Measurements from ENCODE around the gene CCK.

GRCh38 chr3:42226470-42227425 is 39.2 kb downstream of the CCK start:
- TF ChIP-seq, protein P1, sequence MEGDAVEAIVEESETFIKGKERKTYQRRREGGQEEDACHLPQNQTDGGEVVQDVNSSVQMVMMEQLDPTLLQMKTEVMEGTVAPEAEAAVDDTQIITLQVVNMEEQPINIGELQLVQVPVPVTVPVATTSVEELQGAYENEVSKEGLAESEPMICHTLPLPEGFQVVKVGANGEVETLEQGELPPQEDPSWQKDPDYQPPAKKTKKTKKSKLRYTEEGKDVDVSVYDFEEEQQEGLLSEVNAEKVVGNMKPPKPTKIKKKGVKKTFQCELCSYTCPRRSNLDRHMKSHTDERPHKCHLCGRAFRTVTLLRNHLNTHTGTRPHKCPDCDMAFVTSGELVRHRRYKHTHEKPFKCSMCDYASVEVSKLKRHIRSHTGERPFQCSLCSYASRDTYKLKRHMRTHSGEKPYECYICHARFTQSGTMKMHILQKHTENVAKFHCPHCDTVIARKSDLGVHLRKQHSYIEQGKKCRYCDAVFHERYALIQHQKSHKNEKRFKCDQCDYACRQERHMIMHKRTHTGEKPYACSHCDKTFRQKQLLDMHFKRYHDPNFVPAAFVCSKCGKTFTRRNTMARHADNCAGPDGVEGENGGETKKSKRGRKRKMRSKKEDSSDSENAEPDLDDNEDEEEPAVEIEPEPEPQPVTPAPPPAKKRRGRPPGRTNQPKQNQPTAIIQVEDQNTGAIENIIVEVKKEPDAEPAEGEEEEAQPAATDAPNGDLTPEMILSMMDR (conservative IDR thresholded peaks at IDR 0.05) = no peak
- TF ChIP-seq ZFX (IDR thresholded peaks at IDR 0.05) = no peak

All from C4-2B (cell line).